Neural cell (in vitro differentiated cells): Measurements from ENCODE around the gene ZNF512B. TPM values are rescaled to one million over a fixed set of nuclear protein-coding genes. Genes with fewer than 3 reads are reported as not detected.

Experiments used
- H2AFZ ChIP-seq: fragments of 200-600, 300-800 bp; sonication (generic), shearing (Covaris generic); 2 replicates; pipeline ENCODE4 v1.6.0; 2014; ENCODE audit warnings: low read depth, mild to moderate bottlenecking, antibody characterized with exemption, low read length, moderate library complexity
- H3F3A ChIP-seq: fragments of 200-600 bp; shearing (Covaris generic); 2 replicates; pipeline ENCODE4 v1.6.1; 2016; ENCODE audit warnings: mild to moderate bottlenecking, moderate library complexity, mixed read lengths, antibody characterized with exemption, low read length; ENCODE audit not compliant: insufficient read depth, poor library complexity, severe bottlenecking
- H3K27ac ChIP-seq: fragments of 200-600, 300-800 bp; sonication (generic), shearing (Covaris generic); 2 replicates; pipeline ENCODE4 v1.5.1; 2014; ENCODE audit warnings: mild to moderate bottlenecking, low read length, moderate library complexity
- H3K27me3 ChIP-seq: fragments of 300-800, 200-600 bp; sonication (generic), shearing (Covaris generic); 2 replicates; pipeline ENCODE4 v1.6.0; 2014; ENCODE audit warnings: mild to moderate bottlenecking, low read depth, low read length, moderate library complexity; ENCODE audit not compliant: insufficient read depth
- H3K36me3 ChIP-seq: fragments of 300-800, 200-600 bp; sonication (generic), shearing (Covaris generic); 2 replicates; pipeline ENCODE4 v1.5.1; 2014; ENCODE audit warnings: mild to moderate bottlenecking, antibody characterized with exemption, low read length, moderate library complexity; ENCODE audit not compliant: insufficient read depth
- H3K4me2 ChIP-seq: fragments of 300-800, 200-600 bp; sonication (generic), shearing (Covaris generic); 2 replicates; pipeline ENCODE4 v1.6.0; 2014; ENCODE audit warnings: mild to moderate bottlenecking, low read length
- H3K4me3 ChIP-seq: fragments of 300-800, 200-600 bp; sonication (generic), shearing (Covaris generic); 2 replicates; pipeline ENCODE4 v1.5.1; 2014; ENCODE audit warnings: mild to moderate bottlenecking, low read length, moderate library complexity
- H3K79me2 ChIP-seq: fragments of 200-600 bp; shearing (Covaris generic); replicated peaks from 2 replicates; pipeline ENCODE4 v1.6.0; 2014; ENCODE audit warnings: mild to moderate bottlenecking, low read length, moderate library complexity; ENCODE audit not compliant: insufficient read depth
- H3K9ac ChIP-seq: fragments of 300-800, 200-600 bp; sonication (generic), shearing (Covaris generic); 2 replicates; pipeline ENCODE4 v1.6.1; 2016; ENCODE audit warnings: mild to moderate bottlenecking, low read length, mixed read lengths
- H3K9me2 ChIP-seq: fragments of 200-600 bp; shearing (Covaris generic); 2 replicates; pipeline ENCODE4 v1.6.1; 2016; ENCODE audit warnings: mild to moderate bottlenecking, low read length, mixed read lengths; ENCODE audit not compliant: insufficient read depth
- H3K9me3 ChIP-seq: fragments of 200-600, 300-800 bp; sonication (generic), shearing (Covaris generic); 2 replicates; pipeline ENCODE4 v1.6.1; 2016; ENCODE audit warnings: mild to moderate bottlenecking, mixed run types, low read length, moderate library complexity, mixed read lengths
- H4K20me1 ChIP-seq: fragments of 200-600 bp; shearing (Covaris generic); 2 replicates; pipeline ENCODE4 v1.6.1; 2016; ENCODE audit warnings: mild to moderate bottlenecking, mixed run types; ENCODE audit not compliant: insufficient read depth
- CTCF ChIP-seq: fragments of 450-650 bp; IDR thresholded peaks from 2 replicates; pipeline ENCODE4 v1.5.1; 2014; ENCODE audit warnings: antibody characterized with exemption, mild to moderate bottlenecking, moderate library complexity; ENCODE audit not compliant: poor library complexity, severe bottlenecking
- EP300 ChIP-seq: fragments of 450-650 bp; conservative IDR thresholded peaks from 2 replicates; pipeline ENCODE4 v1.6.1; 2014; ENCODE audit warnings: antibody characterized with exemption, mild to moderate bottlenecking, moderate library complexity; ENCODE audit not compliant: poor library complexity, severe bottlenecking
- EZH2 ChIP-seq: fragments of 200-600, 300-800 bp; shearing (Covaris generic), sonication (generic); IDR thresholded peaks from 2 replicates; pipeline ENCODE4 v1.6.1; 2014; ENCODE audit warnings: antibody characterized with exemption, low read length, borderline replicate concordance, mild to moderate bottlenecking; ENCODE audit not compliant: insufficient read depth, poor library complexity, severe bottlenecking
- MXI1 ChIP-seq: fragments of 450-650 bp; conservative IDR thresholded peaks from 2 replicates; pipeline ENCODE4 v1.6.1; 2014; ENCODE audit warnings: antibody characterized with exemption, mild to moderate bottlenecking; ENCODE audit not compliant: poor library complexity, severe bottlenecking
- POLR2AphosphoS5 ChIP-seq: IDR thresholded peaks from 2 replicates; pipeline ENCODE4 v1.6.1; 2012
- RAD21 ChIP-seq: fragments of 450-650 bp; conservative IDR thresholded peaks from 2 replicates; pipeline ENCODE4 v1.6.1; 2014; ENCODE audit warnings: antibody characterized with exemption, mild to moderate bottlenecking, moderate library complexity
- REST ChIP-seq: IDR thresholded peaks from 2 replicates; pipeline ENCODE4 v1.6.1; 2012; ENCODE audit warnings: borderline replicate concordance
- SMC3 ChIP-seq: fragments of 450-650 bp; conservative IDR thresholded peaks from 2 replicates; pipeline ENCODE4 v1.6.1; 2014; ENCODE audit warnings: antibody characterized with exemption, mild to moderate bottlenecking, moderate library complexity; ENCODE audit not compliant: poor library complexity
- TAF1 ChIP-seq: IDR thresholded peaks from 2 replicates; pipeline ENCODE4 v1.6.1; 2012; ENCODE audit warnings: low read depth
- polyA plus RNA-seq: library from polyadenylated mRNA; depleted of rRNA; stranded (reverse); fragments of >200 nt; gene quantifications from 2 replicates; pipeline ENCODE4 v1.2.3, GENCODE V29; 2014

The ZNF512B gene
- polyA plus RNA-seq, 1 donor from 2014 or later: 25.7 TPM

GRCh38 chr20:63947638-63948456 is 21.9 kb downstream of the ZNF512B start:
- H3K27me3 ChIP-seq: no peaks in the 10 kb centered on the region
- no peaks in the 10 kb centered on the region for H3K9me2 ChIP-seq
- no peaks in the 10 kb centered on the region for H3K9me3 ChIP-seq
- H3K9ac ChIP-seq: peak overlapping the region; percentile 84
- no peaks in the 10 kb centered on the region for H3F3A ChIP-seq
- H3K4me2 ChIP-seq: no peak overlapping the region
- no peaks in the 10 kb centered on the region for H4K20me1 ChIP-seq
- H2AFZ ChIP-seq: no peak overlapping the region
- peak overlapping the region; percentile 99 for H3K27ac ChIP-seq
- no peaks in the 10 kb centered on the region for H3K36me3 ChIP-seq
- no peak for TF ChIP-seq REST
- no peak for TF ChIP-seq EZH2
- TF ChIP-seq SMC3: no peak
- no peak for TF ChIP-seq EP300
- no peak for TF ChIP-seq MXI1
- TF ChIP-seq RAD21: no peak
- no peak for TF ChIP-seq TAF1
- no peak for TF ChIP-seq CTCF
- no peak for TF ChIP-seq POLR2AphosphoS5
- peaks cover 43% of the 10 kb centered on the region for H3K79me2 ChIP-seq
- no peak overlapping the region for H3K4me3 ChIP-seq

GRCh38 chr20:63946986-63947637 is 22.6 kb downstream of the ZNF512B start:
- H3K9me2 ChIP-seq: no peaks in the 10 kb centered on the region
- no peaks in the 10 kb centered on the region for H4K20me1 ChIP-seq
- H3K27me3 ChIP-seq: no peaks in the 10 kb centered on the region
- no peaks in the 10 kb centered on the region for H3F3A ChIP-seq
- no peak overlapping the region for H3K4me2 ChIP-seq
- H3K36me3 ChIP-seq: no peaks in the 10 kb centered on the region
- H3K79me2 ChIP-seq: peaks cover 36% of the 10 kb centered on the region
- no peak overlapping the region for H3K9ac ChIP-seq
- H3K27ac ChIP-seq: no peak overlapping the region
- no peak overlapping the region for H2AFZ ChIP-seq
- H3K9me3 ChIP-seq: no peaks in the 10 kb centered on the region
- TF ChIP-seq SMC3: no peak
- no peak for TF ChIP-seq REST
- no peak for TF ChIP-seq POLR2AphosphoS5
- H3K4me3 ChIP-seq: no peak overlapping the region
